Myocyte (in vitro differentiated cells): ENCODE results near the gene CEP95. TPM values are rescaled to one million over a fixed set of nuclear protein-coding genes. Genes with fewer than 3 reads are reported as not detected.
"Not testable (repeated sequence)": the region's sequence is repeated elsewhere in the genome, so short reads cannot be mapped to it uniquely, and the experiment has no call there.

ENCODE experiments used
- DNase-seq: peaks from one replicate; pipeline ENCODE4 v3.0.0-alpha.2; 2012; ENCODE audit warnings: low read depth
- total RNA-seq: library from RNA; depleted of rRNA; stranded (reverse); fragments of >200 nt; gene quantifications from 2 replicates; pipeline ENCODE4 v1.2.3, GENCODE V29; 2014

Gene CEP95
- total RNA-seq, 1 donor from 2014 or later = 23.3 TPM

- no peak for DNase-seq
These were observed 12.7 kb upstream of the CEP95 start for GRCh38 chr17:64494121-64494520.

GRCh38 chr17:64495300-64495699 is 11.5 kb upstream of the CEP95 start:
- not testable (repeated sequence) for DNase-seq

GRCh38 chr17:64496348-64496785 is 10.4 kb upstream of the CEP95 start:
- DNase-seq = no peak

- peak; percentile 96 for DNase-seq
These were observed 9.8 kb upstream of the CEP95 start, which contains the start of gene POLG2 for GRCh38 chr17:64496786-64497564. Gene POLG2 (minus strand): TSS chr17:64497054. CDS start chr17:64496968, 86 bp downstream.

GRCh38 chr17:64497565-64498035 is 9.2 kb upstream of the CEP95 start:
- no peak for DNase-seq

- DNase-seq = no peak
These were observed 8.2 kb upstream of the CEP95 start for GRCh38 chr17:64498308-64499203.

GRCh38 chr17:64499805-64500486 is 6.8 kb upstream of the CEP95 start:
- DNase-seq = no peak

- DNase-seq = no peak
These were observed 6.3 kb upstream of the CEP95 start for GRCh38 chr17:64500487-64500859.

GRCh38 chr17:64500862-64501765 is 5.7 kb upstream of the CEP95 start:
- DNase-seq = no peak

GRCh38 chr17:64502021-64502420 is 4.8 kb upstream of the CEP95 start:
- no peak for DNase-seq

GRCh38 chr17:64502809-64503208 is 4.0 kb upstream of the CEP95 start:
- no peak for DNase-seq

- DNase-seq = peak; percentile 25
These were observed 3.4 kb upstream of the CEP95 start for GRCh38 chr17:64503341-64503740.

- DNase-seq = peak; percentile 18
These were observed 2.7 kb upstream of the CEP95 start for GRCh38 chr17:64503821-64504768.

- DNase-seq = peak; percentile 65
These were observed 1.9 kb upstream of the CEP95 start for GRCh38 chr17:64504769-64505339.

GRCh38 chr17:64505340-64506200 is 1.2 kb upstream of the CEP95 start:
- DNase-seq = peak; percentile 92

GRCh38 chr17:64506201-64506575 is 589 bp upstream of the CEP95 start, which contains the start of gene DDX5:
Gene DDX5 (minus strand): TSS chr17:64506289. CDS start chr17:64506119, 170 bp downstream.
- peak; percentile 96 for DNase-seq

- peak; percentile 86 for DNase-seq
These were observed 621 bp downstream of the CEP95 start for GRCh38 chr17:64507413-64507782.

- DNase-seq = no peak
These were observed 1.9 kb downstream of the CEP95 start for GRCh38 chr17:64508683-64509082.
